HL-60 (cell line): ENCODE results near the gene CDK3.

Experiments
- POLR2AphosphoS5 ChIP-seq: IDR thresholded peaks from 2 replicates; pipeline ENCODE4 v1.6.1; 2012; ENCODE audit warnings: low read depth
- TF ChIP-seq, protein P1 (sequence below): IDR thresholded peaks from one replicate; pipeline ENCODE4 v1.5.1; 2011; ENCODE audit warnings: low read length, control low read depth, inconsistent platforms; ENCODE audit not compliant: insufficient read depth

DNA sequence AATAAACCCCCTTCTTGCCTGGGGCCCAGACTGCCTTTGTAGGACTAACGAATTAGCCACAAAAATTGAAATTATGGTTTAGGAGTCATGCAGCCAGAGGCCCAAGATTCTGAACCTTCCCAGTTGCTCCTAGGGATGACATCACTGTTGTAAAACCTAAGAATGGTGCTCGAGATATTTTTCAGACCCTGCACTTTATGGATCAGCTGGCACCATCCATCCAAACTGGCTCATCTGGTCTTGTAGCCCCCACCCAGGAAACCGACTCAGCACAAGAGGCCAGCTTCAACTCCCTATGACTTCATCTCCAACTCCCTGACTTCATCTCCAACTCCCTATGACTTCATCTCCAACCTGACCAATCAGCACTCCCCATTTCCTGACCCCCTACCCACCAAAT is 37.4 kb downstream of the CDK3 start:
- TF ChIP-seq, protein P1, sequence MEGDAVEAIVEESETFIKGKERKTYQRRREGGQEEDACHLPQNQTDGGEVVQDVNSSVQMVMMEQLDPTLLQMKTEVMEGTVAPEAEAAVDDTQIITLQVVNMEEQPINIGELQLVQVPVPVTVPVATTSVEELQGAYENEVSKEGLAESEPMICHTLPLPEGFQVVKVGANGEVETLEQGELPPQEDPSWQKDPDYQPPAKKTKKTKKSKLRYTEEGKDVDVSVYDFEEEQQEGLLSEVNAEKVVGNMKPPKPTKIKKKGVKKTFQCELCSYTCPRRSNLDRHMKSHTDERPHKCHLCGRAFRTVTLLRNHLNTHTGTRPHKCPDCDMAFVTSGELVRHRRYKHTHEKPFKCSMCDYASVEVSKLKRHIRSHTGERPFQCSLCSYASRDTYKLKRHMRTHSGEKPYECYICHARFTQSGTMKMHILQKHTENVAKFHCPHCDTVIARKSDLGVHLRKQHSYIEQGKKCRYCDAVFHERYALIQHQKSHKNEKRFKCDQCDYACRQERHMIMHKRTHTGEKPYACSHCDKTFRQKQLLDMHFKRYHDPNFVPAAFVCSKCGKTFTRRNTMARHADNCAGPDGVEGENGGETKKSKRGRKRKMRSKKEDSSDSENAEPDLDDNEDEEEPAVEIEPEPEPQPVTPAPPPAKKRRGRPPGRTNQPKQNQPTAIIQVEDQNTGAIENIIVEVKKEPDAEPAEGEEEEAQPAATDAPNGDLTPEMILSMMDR: no peak
- TF ChIP-seq POLR2AphosphoS5: no peak
